ENCODE data around the gene PRR35. TPM values are rescaled to one million over a fixed set of nuclear protein-coding genes. Genes with fewer than 3 reads are reported as not detected.
A peak's percentile ranks its signal among the peaks of the same experiment; 100 is the strongest.

Gene PRR35
- polyA plus RNA-seq, 3 donors: not detected

DNA sequence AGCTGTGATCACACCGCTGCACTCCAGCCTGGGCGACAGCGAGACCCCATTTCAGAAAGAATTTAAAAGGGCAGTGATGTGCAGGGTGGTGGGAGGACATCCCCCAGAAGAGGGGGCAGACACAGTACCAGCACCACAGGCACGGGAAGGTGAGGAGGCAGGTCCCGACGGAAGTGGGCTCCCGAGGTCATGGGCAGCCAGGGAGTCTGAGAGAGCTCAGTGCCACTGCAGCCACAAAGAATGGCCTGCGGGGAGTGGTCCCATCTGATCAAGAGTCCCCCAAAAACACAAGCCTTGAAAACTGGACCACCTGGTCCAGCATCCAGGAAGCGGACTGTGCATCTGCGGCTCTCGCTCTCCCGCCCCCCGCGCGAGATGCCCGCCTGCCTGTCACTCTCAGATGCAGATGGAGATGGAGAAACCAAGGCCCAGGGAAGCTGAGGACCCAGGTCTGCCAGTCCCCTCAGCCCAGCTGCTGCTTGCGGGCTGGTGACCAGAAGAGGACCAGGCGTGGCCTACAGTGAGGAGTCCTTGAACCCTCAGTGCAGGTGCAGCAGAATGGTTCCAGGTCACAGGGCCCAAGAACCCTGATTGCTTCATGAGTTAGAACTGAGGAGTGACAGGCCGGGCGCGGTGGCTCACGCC is 37.0 kb upstream of the PRR35 start:
- Histone ChIP-seq H3K36me3 (replicated peaks in 1 of 2; ENCODE audit: control insufficient read depth in 1 of 2, insufficient read depth in 2 of 2, low read length in 2 of 2) (no peaks in the 10 kb centered on the region), H3K4me2 (replicated peaks; ENCODE audit: extremely low read depth, low read length, poor library complexity, severe bottlenecking) (no peak overlapping the region), H3K9ac (ENCODE audit: insufficient read depth, low read length, poor library complexity, severe bottlenecking) (no peak overlapping the region), H3K9me3 (replicated peaks in 1 of 2; ENCODE audit: control insufficient read depth in 1 of 2, insufficient read depth in 1 of 2, low read length in 2 of 2) (no peaks in the 10 kb centered on the region), H3K27me3 (ENCODE audit: control insufficient read depth in 2 of 2, insufficient read depth in 2 of 2, low read length in 2 of 2) (no peaks in the 10 kb centered on the region), H3K4me3 (replicated peaks in 1 of 3; ENCODE audit: low read depth in 2 of 3, low read length in 3 of 3) (no peak overlapping the region), H3K79me2 (ENCODE audit: insufficient read depth, low read length) (peaks cover 10% of the 10 kb centered on the region), H2AFZ (ENCODE audit: insufficient read depth, low read depth, low read length, poor library complexity, severe bottlenecking) (no peak overlapping the region), H3K4me1 (ENCODE audit: control insufficient read depth in 1 of 2, insufficient read depth in 2 of 2, low read length in 2 of 2) (peaks cover 12 to 22% of the 10 kb centered on the region in 2 donors), H3K27ac (ENCODE audit: low read depth in 1 of 2, low read length in 2 of 2) (no peak overlapping the region), H4K20me1 (ENCODE audit: insufficient read depth, low read length) (peaks cover 8% of the 10 kb centered on the region)
- no peak overlapping the region for H3K4me3 Mint-ChIP-seq
- peaks cover 18% of the 10 kb centered on the region for H3K4me1 Mint-ChIP-seq
- H3K27me3 Mint-ChIP-seq (ENCODE audit: low read depth in 3 of 3): peaks cover 0 to 2% (median 1%) of the 10 kb centered on the region in 3 donors
- intact Hi-C loops (cut with micrococcal nuclease): no loop called here
- H3K9me3 Mint-ChIP-seq: no peaks in the 10 kb centered on the region
- TF ChIP-seq, protein P1, sequence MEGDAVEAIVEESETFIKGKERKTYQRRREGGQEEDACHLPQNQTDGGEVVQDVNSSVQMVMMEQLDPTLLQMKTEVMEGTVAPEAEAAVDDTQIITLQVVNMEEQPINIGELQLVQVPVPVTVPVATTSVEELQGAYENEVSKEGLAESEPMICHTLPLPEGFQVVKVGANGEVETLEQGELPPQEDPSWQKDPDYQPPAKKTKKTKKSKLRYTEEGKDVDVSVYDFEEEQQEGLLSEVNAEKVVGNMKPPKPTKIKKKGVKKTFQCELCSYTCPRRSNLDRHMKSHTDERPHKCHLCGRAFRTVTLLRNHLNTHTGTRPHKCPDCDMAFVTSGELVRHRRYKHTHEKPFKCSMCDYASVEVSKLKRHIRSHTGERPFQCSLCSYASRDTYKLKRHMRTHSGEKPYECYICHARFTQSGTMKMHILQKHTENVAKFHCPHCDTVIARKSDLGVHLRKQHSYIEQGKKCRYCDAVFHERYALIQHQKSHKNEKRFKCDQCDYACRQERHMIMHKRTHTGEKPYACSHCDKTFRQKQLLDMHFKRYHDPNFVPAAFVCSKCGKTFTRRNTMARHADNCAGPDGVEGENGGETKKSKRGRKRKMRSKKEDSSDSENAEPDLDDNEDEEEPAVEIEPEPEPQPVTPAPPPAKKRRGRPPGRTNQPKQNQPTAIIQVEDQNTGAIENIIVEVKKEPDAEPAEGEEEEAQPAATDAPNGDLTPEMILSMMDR (IDR thresholded peaks at IDR 0.05): no peak
- 95% methylated on average over 22 of the region's 22 CpGs for WGBS (ENCODE audit: insufficient coverage)
- no peak for DNase-seq
- H3K27ac Mint-ChIP-seq: peak overlapping the region in 1 of 7 donors; percentile 26
- no peaks in the 10 kb centered on the region for H3K36me3 Mint-ChIP-seq

DNA sequence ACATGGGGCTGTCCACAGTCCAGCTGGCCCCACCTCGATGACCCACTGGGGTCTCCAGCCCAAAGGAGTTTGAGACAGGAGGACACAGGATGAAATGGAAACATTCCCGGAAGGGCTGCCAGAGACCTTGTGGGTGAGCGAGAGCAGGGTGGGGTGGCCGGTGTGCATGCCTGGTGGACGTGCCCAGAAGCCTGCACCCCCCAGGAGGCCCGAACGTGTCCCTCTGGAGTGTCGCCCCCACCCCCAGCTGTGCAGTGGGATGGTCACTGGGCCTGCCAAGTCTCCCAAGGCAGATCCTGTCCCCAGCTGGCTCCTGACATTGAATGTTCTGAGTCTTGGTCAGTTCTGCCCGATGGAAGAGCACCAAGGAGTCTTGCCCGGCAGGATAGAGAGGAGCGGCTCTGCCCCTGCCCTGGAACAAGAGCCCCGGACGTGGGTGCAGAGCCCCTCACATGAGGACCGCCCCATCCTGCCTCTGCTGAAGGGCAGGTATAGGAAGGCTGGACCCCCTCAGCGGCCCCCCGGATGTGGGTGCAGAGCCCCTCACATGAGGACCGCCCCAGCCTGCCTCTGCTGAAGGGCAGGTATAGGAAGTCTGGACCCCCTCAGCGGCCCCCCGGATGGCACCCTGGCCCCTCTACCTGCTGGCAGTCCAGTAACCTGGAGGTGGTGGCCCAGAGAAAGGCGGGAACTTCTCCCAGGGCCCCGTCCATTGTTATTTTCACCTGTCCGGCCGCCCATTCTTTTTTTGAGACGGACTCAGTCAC is 35.7 kb upstream of the PRR35 start:
- no peak overlapping the region for H3K4me2 ChIP-seq (replicated peaks; ENCODE audit: extremely low read depth, low read length, poor library complexity, severe bottlenecking)
- peaks cover 20% of the 10 kb centered on the region for H4K20me1 ChIP-seq (ENCODE audit: insufficient read depth, low read length)
- H3K4me1 ChIP-seq (ENCODE audit: control insufficient read depth in 1 of 2, insufficient read depth in 2 of 2, low read length in 2 of 2): peaks cover 24 to 34% of the 10 kb centered on the region in 2 donors
- H3K9ac ChIP-seq (ENCODE audit: insufficient read depth, low read length, poor library complexity, severe bottlenecking): no peak overlapping the region
- no peak for DNase-seq
- no peaks in the 10 kb centered on the region for H3K9me3 ChIP-seq (replicated peaks in 1 of 2; ENCODE audit: control insufficient read depth in 1 of 2, insufficient read depth in 1 of 2, low read length in 2 of 2)
- no peak overlapping the region for H3K27ac Mint-ChIP-seq
- H3K27ac ChIP-seq (ENCODE audit: low read depth in 1 of 2, low read length in 2 of 2): no peak overlapping the region
- peaks cover 23% of the 10 kb centered on the region for H3K79me2 ChIP-seq (ENCODE audit: insufficient read depth, low read length)
- H3K9me3 Mint-ChIP-seq: no peaks in the 10 kb centered on the region
- peaks cover 0 to under 1% of the 10 kb centered on the region in 2 donors for H3K36me3 Mint-ChIP-seq
- H3K27me3 Mint-ChIP-seq (ENCODE audit: low read depth in 3 of 3): peaks cover 0 to 2% (median 1%) of the 10 kb centered on the region in 3 donors
- WGBS (ENCODE audit: insufficient coverage): 89% methylated on average over 15 of the region's 24 CpGs
- no peaks in the 10 kb centered on the region for H3K27me3 ChIP-seq (ENCODE audit: control insufficient read depth in 2 of 2, insufficient read depth in 2 of 2, low read length in 2 of 2)
- H3K4me3 ChIP-seq (replicated peaks in 1 of 3; ENCODE audit: low read depth in 2 of 3, low read length in 3 of 3): no peak overlapping the region
- peaks cover 29% of the 10 kb centered on the region for H3K4me1 Mint-ChIP-seq
- no peaks in the 10 kb centered on the region for H3K36me3 ChIP-seq (replicated peaks in 1 of 2; ENCODE audit: control insufficient read depth in 1 of 2, insufficient read depth in 2 of 2, low read length in 2 of 2)
- H2AFZ ChIP-seq (ENCODE audit: insufficient read depth, low read depth, low read length, poor library complexity, severe bottlenecking): no peak overlapping the region
- TF ChIP-seq, protein P1 (IDR thresholded peaks at IDR 0.05): no peak
- intact Hi-C loops (cut with micrococcal nuclease): loop anchor here (5.0 kb wide), 3 partner anchors 113 to 127 kb away; partner anchors contain the start of genes METTL26 (in 2 of the 2), DECR2 (in 1 of the 2) and NME4 (in 1 of the 2)
- H3K4me3 Mint-ChIP-seq: no peak overlapping the region
